ENCODE data around the gene FAM240B.

Gene FAM240B

DNA sequence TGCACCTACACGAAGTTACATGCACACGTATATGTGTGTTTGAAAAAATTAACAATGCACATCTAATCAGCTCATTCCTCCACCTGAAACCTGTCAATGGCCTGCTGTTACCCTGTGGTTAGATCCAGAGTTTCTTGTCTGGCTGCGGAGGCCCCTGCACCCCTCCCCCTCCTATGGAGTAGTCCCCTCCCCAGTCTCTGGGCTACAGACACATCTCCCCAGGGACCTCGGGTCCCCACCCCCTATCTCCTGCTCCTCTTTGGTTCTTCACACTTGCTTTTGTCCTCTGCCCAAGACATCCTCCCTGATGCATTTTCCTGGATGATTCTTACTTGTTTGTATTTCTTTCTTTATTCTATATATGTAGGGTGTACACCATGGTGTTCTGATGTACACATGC, 27.2 kb downstream of the FAM240B start:
- POLR2A ChIA-PET = no interaction called here

DNA sequence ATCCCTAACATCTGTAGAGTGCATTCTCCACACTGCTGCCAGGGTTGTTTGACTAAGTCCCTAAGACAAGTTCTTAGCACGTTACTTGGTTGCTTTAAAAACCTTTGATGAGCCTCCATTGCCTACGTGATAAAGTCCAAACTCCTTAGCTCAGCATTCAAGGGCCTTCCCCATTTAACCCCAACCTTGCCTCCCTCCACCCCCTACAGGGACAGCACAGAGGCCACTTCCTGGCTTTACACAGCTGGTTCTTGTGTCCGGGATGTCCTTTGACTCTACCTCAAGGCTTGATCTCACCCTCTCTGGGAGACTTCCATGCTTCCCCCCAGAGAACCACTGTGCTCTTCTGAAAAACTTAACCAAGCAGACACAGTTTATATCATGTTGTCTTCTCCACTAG, 29.4 kb downstream of the FAM240B start:
- H3K27me3 ChIP-seq (replicated peaks in 2 of 5; ENCODE audit: control insufficient read depth in 4 of 5, insufficient read depth in 5 of 5, low read length in 4 of 5) = peaks cover 0 to 12% (median 2%) of the 10 kb centered on the region in 5 experiments
- CTCF ChIA-PET = no interaction called here
- POLR2A ChIA-PET = no interaction called here
- 85% methylated on average over 2 of the region's 3 CpGs for WGBS (ENCODE audit: insufficient coverage)
- no peaks in the 10 kb centered on the region for H3K36me3 ChIP-seq (ENCODE audit: control insufficient read depth in 4 of 4, insufficient read depth in 4 of 4, low read length in 3 of 4)
- H3K9me3 ChIP-seq (ENCODE audit: control extremely low read depth in 1 of 5, control insufficient read depth in 4 of 5, insufficient read depth in 2 of 5, low read depth in 1 of 5, low read length in 4 of 5) = no peaks in the 10 kb centered on the region
- DNase-seq = no peak
- no peak overlapping the region for H3K27ac ChIP-seq (ENCODE audit: insufficient read depth in 1 of 2, low read depth in 1 of 2, low read length in 2 of 2, poor library complexity in 1 of 2, severe bottlenecking in 2 of 2)
- no peak overlapping the region for H3K4me3 ChIP-seq (ENCODE audit: control insufficient read depth in 1 of 7, extremely low read depth in 1 of 7, insufficient read depth in 4 of 7, low read depth in 2 of 7, low read length in 6 of 7)
- H3K4me1 ChIP-seq (ENCODE audit: control extremely low read depth in 1 of 4, control insufficient read depth in 4 of 4, insufficient read depth in 4 of 4, low read length in 3 of 4) = peaks cover 0 to 8% (median 4%) of the 10 kb centered on the region in 4 experiments

More for the DNA sequence above, 27.2 kb downstream of the FAM240B start:
- no peak for DNase-seq
- Histone ChIP-seq H3K4me1 (ENCODE audit: control extremely low read depth in 1 of 4, control insufficient read depth in 4 of 4, insufficient read depth in 4 of 4, low read length in 3 of 4) (peaks cover 0 to under 1% (median 0%) of the 10 kb centered on the region in 4 experiments), H3K27me3 (replicated peaks in 2 of 5; ENCODE audit: control insufficient read depth in 4 of 5, insufficient read depth in 5 of 5, low read length in 4 of 5) (peaks cover 0 to 12% (median 2%) of the 10 kb centered on the region in 5 experiments), H3K36me3 (ENCODE audit: control insufficient read depth in 4 of 4, insufficient read depth in 4 of 4, low read length in 3 of 4) (no peaks in the 10 kb centered on the region), H3K9me3 (ENCODE audit: control extremely low read depth in 1 of 5, control insufficient read depth in 4 of 5, insufficient read depth in 2 of 5, low read depth in 1 of 5, low read length in 4 of 5) (no peaks in the 10 kb centered on the region), H3K4me3 (ENCODE audit: control insufficient read depth in 1 of 7, extremely low read depth in 1 of 7, insufficient read depth in 4 of 7, low read depth in 2 of 7, low read length in 6 of 7) (no peak overlapping the region), H3K27ac (ENCODE audit: insufficient read depth in 1 of 2, low read depth in 1 of 2, low read length in 2 of 2, poor library complexity in 1 of 2, severe bottlenecking in 2 of 2) (no peak overlapping the region)
- WGBS (ENCODE audit: insufficient coverage) = 88% methylated on average over 1 of the region's 4 CpGs
- CTCF ChIA-PET = no interaction called here

DNA sequence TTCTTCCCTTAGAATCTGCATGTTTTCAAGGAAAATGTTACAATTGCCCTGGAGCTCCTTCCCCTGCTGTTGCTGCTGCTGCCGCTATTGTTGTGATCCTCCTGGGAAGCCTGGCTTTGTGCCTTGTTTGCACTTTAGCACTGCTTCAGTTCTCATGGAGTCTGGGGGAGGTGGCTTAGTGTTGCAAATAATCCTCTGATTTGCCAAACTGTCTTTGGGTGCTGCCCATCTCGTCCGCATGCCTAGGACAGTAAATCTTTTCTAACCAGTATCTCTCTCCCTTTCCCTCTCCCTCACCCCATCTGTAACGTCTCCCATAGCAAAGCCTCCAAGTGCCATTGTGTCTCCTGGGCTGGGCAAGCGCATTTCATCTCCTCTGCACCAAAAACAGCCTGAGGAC, 30.3 kb downstream of the FAM240B start:
- WGBS (ENCODE audit: insufficient coverage) = 73% methylated on average over 4 of the region's 5 CpGs
- H3K4me3 ChIP-seq (ENCODE audit: control insufficient read depth in 1 of 7, extremely low read depth in 1 of 7, insufficient read depth in 4 of 7, low read depth in 2 of 7, low read length in 6 of 7) = no peak overlapping the region
- H3K27ac ChIP-seq (ENCODE audit: insufficient read depth in 1 of 2, low read depth in 1 of 2, low read length in 2 of 2, poor library complexity in 1 of 2, severe bottlenecking in 2 of 2) = no peak overlapping the region
- H3K9me3 ChIP-seq (ENCODE audit: control extremely low read depth in 1 of 5, control insufficient read depth in 4 of 5, insufficient read depth in 2 of 5, low read depth in 1 of 5, low read length in 4 of 5) = no peaks in the 10 kb centered on the region
- ChIA-PET CTCF (interaction anchor here (1.0 kb wide), 1 partner anchor 16 kb away, joined by 3 read pairs; no protein-coding TSS in a partner anchor), POLR2A (no interaction called here)
- peaks cover 0 to 16% (median 2%) of the 10 kb centered on the region in 5 experiments for H3K27me3 ChIP-seq (replicated peaks in 2 of 5; ENCODE audit: control insufficient read depth in 4 of 5, insufficient read depth in 5 of 5, low read length in 4 of 5)
- H3K36me3 ChIP-seq (ENCODE audit: control insufficient read depth in 4 of 4, insufficient read depth in 4 of 4, low read length in 3 of 4) = no peaks in the 10 kb centered on the region
- H3K4me1 ChIP-seq (ENCODE audit: control extremely low read depth in 1 of 4, control insufficient read depth in 4 of 4, insufficient read depth in 4 of 4, low read length in 3 of 4) = peaks cover 0 to 8% (median 4%) of the 10 kb centered on the region in 4 experiments
- DNase-seq = no peak

DNA sequence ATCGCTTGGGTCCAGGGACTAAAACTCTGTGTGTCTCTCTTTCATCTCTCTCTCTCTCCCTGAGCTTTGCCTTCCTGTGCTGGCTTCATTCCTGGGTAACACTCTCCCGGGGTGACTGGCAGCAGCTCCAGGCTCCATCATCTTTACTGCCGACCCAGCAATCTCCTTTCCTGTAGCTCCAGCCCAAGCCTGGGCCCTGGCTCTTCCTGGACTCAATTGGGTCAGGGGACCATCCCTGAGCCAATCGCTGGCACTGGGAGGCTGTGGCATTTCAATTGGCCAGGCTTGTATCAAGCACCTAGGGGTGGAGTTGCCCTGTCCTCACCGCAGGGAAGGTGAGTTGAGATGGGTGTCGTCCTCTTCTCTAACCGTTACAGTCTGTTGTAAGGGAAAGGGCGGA, 31.9 kb downstream of the FAM240B start:
- DNase-seq = no peak
- Histone ChIP-seq H3K27me3 (replicated peaks in 2 of 5; ENCODE audit: control insufficient read depth in 4 of 5, insufficient read depth in 5 of 5, low read length in 4 of 5) (peaks cover 0 to 16% (median 0%) of the 10 kb centered on the region in 5 experiments), H3K36me3 (ENCODE audit: control insufficient read depth in 4 of 4, insufficient read depth in 4 of 4, low read length in 3 of 4) (no peaks in the 10 kb centered on the region), H3K27ac (ENCODE audit: insufficient read depth in 1 of 2, low read depth in 1 of 2, low read length in 2 of 2, poor library complexity in 1 of 2, severe bottlenecking in 2 of 2) (no peak overlapping the region), H3K9me3 (ENCODE audit: control extremely low read depth in 1 of 5, control insufficient read depth in 4 of 5, insufficient read depth in 2 of 5, low read depth in 1 of 5, low read length in 4 of 5) (no peaks in the 10 kb centered on the region), H3K4me3 (ENCODE audit: control insufficient read depth in 1 of 7, extremely low read depth in 1 of 7, insufficient read depth in 4 of 7, low read depth in 2 of 7, low read length in 6 of 7) (no peak overlapping the region), H3K4me1 (ENCODE audit: control extremely low read depth in 1 of 4, control insufficient read depth in 4 of 4, insufficient read depth in 4 of 4, low read length in 3 of 4) (peaks cover 0 to 8% (median 4%) of the 10 kb centered on the region in 4 experiments)
- CTCF ChIA-PET = no interaction called here
- POLR2A ChIA-PET = no interaction called here
- 90% methylated on average over 7 of the region's 8 CpGs for WGBS (ENCODE audit: insufficient coverage)

DNA sequence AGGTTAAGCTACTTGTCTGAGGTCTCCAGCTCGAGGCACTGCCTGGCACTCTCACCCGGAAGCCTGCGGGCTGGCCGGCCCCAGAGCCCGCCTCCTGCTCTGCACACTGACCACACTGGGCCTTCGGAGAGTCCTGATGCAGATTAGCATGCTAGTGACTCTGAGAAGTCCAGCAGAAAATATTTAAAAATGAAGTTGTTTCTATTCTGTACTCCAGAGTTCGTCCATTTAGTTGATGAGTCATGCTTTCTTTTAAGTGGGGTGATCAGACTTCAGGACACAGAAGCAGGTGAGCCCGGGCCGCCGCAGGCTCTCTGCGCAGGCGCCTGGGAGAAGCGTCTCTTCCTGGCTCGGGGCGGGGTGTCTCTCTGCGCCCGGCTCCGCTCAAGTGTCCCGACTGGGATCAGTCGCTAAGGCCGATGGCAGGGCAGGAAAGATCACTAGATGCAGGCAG, 32.5 kb downstream of the FAM240B start:
- Histone ChIP-seq H3K36me3 (ENCODE audit: control insufficient read depth in 4 of 4, insufficient read depth in 4 of 4, low read length in 3 of 4) (no peaks in the 10 kb centered on the region), H3K27ac (ENCODE audit: insufficient read depth in 1 of 2, low read depth in 1 of 2, low read length in 2 of 2, poor library complexity in 1 of 2, severe bottlenecking in 2 of 2) (no peak overlapping the region), H3K4me3 (ENCODE audit: control insufficient read depth in 1 of 7, extremely low read depth in 1 of 7, insufficient read depth in 4 of 7, low read depth in 2 of 7, low read length in 6 of 7) (peak overlapping the region in 3 of 7 experiments; percentile 21 to 61 (median 49)), H3K4me1 (ENCODE audit: control extremely low read depth in 1 of 4, control insufficient read depth in 4 of 4, insufficient read depth in 4 of 4, low read length in 3 of 4) (peaks cover 0 to 8% (median 4%) of the 10 kb centered on the region in 4 experiments), H3K9me3 (ENCODE audit: control extremely low read depth in 1 of 5, control insufficient read depth in 4 of 5, insufficient read depth in 2 of 5, low read depth in 1 of 5, low read length in 4 of 5) (no peaks in the 10 kb centered on the region), H3K27me3 (replicated peaks in 2 of 5; ENCODE audit: control insufficient read depth in 4 of 5, insufficient read depth in 5 of 5, low read length in 4 of 5) (peaks cover 0 to 16% (median 0%) of the 10 kb centered on the region in 5 experiments)
- ChIA-PET POLR2A (no interaction called here), CTCF (no interaction called here)
- DNase-seq = peak; percentile 16 to 41 (median 36)
- 42% methylated on average over 21 of the region's 21 CpGs for WGBS (ENCODE audit: insufficient coverage)

DNA sequence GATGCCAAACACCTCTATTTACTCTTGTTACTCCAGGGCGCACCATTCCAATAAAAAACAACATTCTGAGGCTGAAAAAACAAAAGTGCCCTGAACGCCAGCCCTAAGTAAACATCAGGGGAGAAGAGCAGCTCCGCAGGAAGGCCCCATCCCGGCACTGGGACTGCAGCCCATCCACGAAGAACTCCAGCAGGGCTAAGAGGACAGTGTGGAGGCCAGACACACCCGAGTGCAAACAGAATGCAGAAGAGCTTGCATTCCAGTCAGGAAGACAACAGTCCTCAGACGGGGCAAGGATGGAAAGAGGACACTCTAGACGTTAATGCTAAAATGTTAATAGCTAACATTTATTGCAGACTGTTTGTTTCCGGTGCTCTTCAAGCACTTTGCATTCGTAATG, 33.0 kb downstream of the FAM240B start:
- DNase-seq = no peak
- 66% methylated on average over 10 of the region's 10 CpGs for WGBS (ENCODE audit: insufficient coverage)
- Histone ChIP-seq H3K4me3 (ENCODE audit: control insufficient read depth in 1 of 7, extremely low read depth in 1 of 7, insufficient read depth in 4 of 7, low read depth in 2 of 7, low read length in 6 of 7) (peak overlapping the region in 2 of 7 experiments; percentile 49 to 61), H3K27me3 (replicated peaks in 2 of 5; ENCODE audit: control insufficient read depth in 4 of 5, insufficient read depth in 5 of 5, low read length in 4 of 5) (peaks cover 0 to 16% (median 0%) of the 10 kb centered on the region in 5 experiments), H3K4me1 (ENCODE audit: control extremely low read depth in 1 of 4, control insufficient read depth in 4 of 4, insufficient read depth in 4 of 4, low read length in 3 of 4) (peaks cover 0 to 8% (median 4%) of the 10 kb centered on the region in 4 experiments), H3K9me3 (ENCODE audit: control extremely low read depth in 1 of 5, control insufficient read depth in 4 of 5, insufficient read depth in 2 of 5, low read depth in 1 of 5, low read length in 4 of 5) (no peaks in the 10 kb centered on the region), H3K36me3 (ENCODE audit: control insufficient read depth in 4 of 4, insufficient read depth in 4 of 4, low read length in 3 of 4) (no peaks in the 10 kb centered on the region), H3K27ac (ENCODE audit: insufficient read depth in 1 of 2, low read depth in 1 of 2, low read length in 2 of 2, poor library complexity in 1 of 2, severe bottlenecking in 2 of 2) (no peak overlapping the region)
- POLR2A ChIA-PET = no interaction called here
- CTCF ChIA-PET = no interaction called here

DNA sequence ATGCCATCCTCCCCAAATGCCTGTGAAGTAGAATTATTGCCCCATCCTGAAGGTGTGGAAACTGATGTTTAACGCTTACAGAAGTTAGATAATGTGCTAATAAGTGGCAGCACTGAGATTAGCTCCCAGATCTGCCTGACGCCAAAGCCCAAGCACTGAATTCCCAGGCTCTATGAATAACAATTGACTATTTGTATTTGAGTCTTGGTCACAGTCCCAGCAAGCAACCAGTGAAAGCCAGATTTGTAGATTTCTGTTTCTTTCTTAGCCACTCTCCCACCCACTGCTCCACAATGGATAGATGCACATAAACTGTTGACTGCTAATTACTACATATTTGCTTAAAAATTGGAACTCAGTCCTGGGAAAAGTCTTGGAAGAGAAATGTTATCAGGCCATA, 34.4 kb downstream of the FAM240B start:
- Histone ChIP-seq H3K9me3 (ENCODE audit: control extremely low read depth in 1 of 5, control insufficient read depth in 4 of 5, insufficient read depth in 2 of 5, low read depth in 1 of 5, low read length in 4 of 5) (no peaks in the 10 kb centered on the region), H3K4me1 (ENCODE audit: control extremely low read depth in 1 of 4, control insufficient read depth in 4 of 4, insufficient read depth in 4 of 4, low read length in 3 of 4) (peaks cover 0 to 8% (median 4%) of the 10 kb centered on the region in 4 experiments), H3K36me3 (ENCODE audit: control insufficient read depth in 4 of 4, insufficient read depth in 4 of 4, low read length in 3 of 4) (no peaks in the 10 kb centered on the region), H3K27ac (ENCODE audit: insufficient read depth in 1 of 2, low read depth in 1 of 2, low read length in 2 of 2, poor library complexity in 1 of 2, severe bottlenecking in 2 of 2) (no peak overlapping the region), H3K4me3 (ENCODE audit: control insufficient read depth in 1 of 7, extremely low read depth in 1 of 7, insufficient read depth in 4 of 7, low read depth in 2 of 7, low read length in 6 of 7) (no peak overlapping the region), H3K27me3 (replicated peaks in 2 of 5; ENCODE audit: control insufficient read depth in 4 of 5, insufficient read depth in 5 of 5, low read length in 4 of 5) (peaks cover 0 to 15% (median 0%) of the 10 kb centered on the region in 5 experiments)
- POLR2A ChIA-PET = no interaction called here
- no peak for DNase-seq
- 100% methylated on average over 2 of the region's 2 CpGs for WGBS (ENCODE audit: insufficient coverage)
- CTCF ChIA-PET = no interaction called here

All from common myeloid progenitor, CD34-positive (primary cell).